Measurements from ENCODE around the gene SPINT3. TPM values are rescaled to one million over a fixed set of nuclear protein-coding genes. Genes with fewer than 3 reads are reported as not detected.

The SPINT3 gene
- total RNA-seq, 4 donors from 2014 or later: 3.2 TPM; not detected in 3

- WGBS: 86% methylated on average over 1 of the region's 1 CpG
Observed at GRCh38 chr20:45465491-45466266, 49.7 kb downstream of the SPINT3 start.

GRCh38 chr20:45463709-45464108 lies 51.7 kb downstream of the SPINT3 start:
- Histone ChIP-seq H3K27me3 (peaks cover 8% of the 10 kb centered on the region), H3K4me3 (no peak overlapping the region), H3K9me3 (no peaks in the 10 kb centered on the region), H3K27ac (no peak overlapping the region), H3K36me3 (no peaks in the 10 kb centered on the region), H3K4me1 (no peaks in the 10 kb centered on the region)
- 63% methylated on average over 4 of the region's 4 CpGs for WGBS
- TF ChIP-seq EP300 (IDR thresholded peaks at IDR 0.05): no peak
- TF ChIP-seq POLR2A (IDR thresholded peaks at IDR 0.05): no peak
- TF ChIP-seq POLR2AphosphoS5 (IDR thresholded peaks at IDR 0.05): no peak
- TF ChIP-seq CTCF (IDR thresholded peaks at IDR 0.05): no peak
- no peak for DNase-seq (ENCODE audit: low spot score in 2 of 2)

More at GRCh38 chr20:45465491-45466266, 49.7 kb downstream of the SPINT3 start:
- Histone ChIP-seq H3K36me3 (no peaks in the 10 kb centered on the region), H3K27me3 (peaks cover 26% of the 10 kb centered on the region), H3K27ac (no peak overlapping the region), H3K4me3 (no peak overlapping the region), H3K4me1 (peaks cover 16% of the 10 kb centered on the region), H3K9me3 (no peaks in the 10 kb centered on the region)
- DNase-seq (ENCODE audit: low spot score in 2 of 2): no peak
- TF ChIP-seq CTCF (IDR thresholded peaks at IDR 0.05) (no peak), EP300 (IDR thresholded peaks at IDR 0.05) (no peak), POLR2AphosphoS5 (IDR thresholded peaks at IDR 0.05) (no peak), POLR2A (IDR thresholded peaks at IDR 0.05) (no peak)

- H3K4me3 ChIP-seq: no peak overlapping the region
- no peaks in the 10 kb centered on the region for H3K4me1 ChIP-seq
- no peak for DNase-seq (ENCODE audit: low spot score in 2 of 2)
- TF ChIP-seq CTCF (IDR thresholded peaks at IDR 0.05) (no peak), EP300 (IDR thresholded peaks at IDR 0.05) (no peak), POLR2A (IDR thresholded peaks at IDR 0.05) (no peak), POLR2AphosphoS5 (IDR thresholded peaks at IDR 0.05) (no peak)
- H3K27ac ChIP-seq: no peak overlapping the region
- H3K9me3 ChIP-seq: no peaks in the 10 kb centered on the region
- H3K36me3 ChIP-seq: no peaks in the 10 kb centered on the region
- peaks cover 5% of the 10 kb centered on the region for H3K27me3 ChIP-seq
- WGBS: 89% methylated on average over 6 of the region's 6 CpGs
Observed at GRCh38 chr20:45462711-45463509, 52.5 kb downstream of the SPINT3 start.

Other genes starting within 250 kb of the SPINT3 start
- gene RBPJL, start 208.8 kb downstream of the SPINT3 start, total RNA-seq: not detected
- gene MATN4, start 207.3 kb downstream of the SPINT3 start, total RNA-seq: 1 to 10 TPM in 1 of 4 donors, under 1 TPM in 2, not detected in 1; 0.25 to 1.5 (median 0.94) TPM
- gene SDC4, start 167.2 kb downstream of the SPINT3 start, total RNA-seq: 100 to 1,000 TPM; 156 to 255 (median 216) TPM
- 10 to 100 TPM; 30.9 to 49.5 (median 38.7) TPM for gene SYS1, start 152.5 kb downstream of the SPINT3 start, total RNA-seq
- under 1 TPM in 1 of 4 donors, not detected in 3; 0.32 TPM for gene TP53TG5, start 137.3 kb downstream of the SPINT3 start, total RNA-seq
- 10 to 100 TPM; 42.4 to 72.3 (median 49.7) TPM for gene DBNDD2, start 107.3 kb downstream of the SPINT3 start, total RNA-seq
- 10 to 100 TPM; 44.6 to 77.8 (median 51.8) TPM for gene PIGT, start 99.5 kb downstream of the SPINT3 start, total RNA-seq
- 10 to 100 TPM; 29.6 to 58.0 (median 34.1) TPM for gene WFDC2, start 45.9 kb downstream of the SPINT3 start, total RNA-seq
- 1 to 10 TPM in 1 of 4 donors, not detected in 3; 1.6 TPM for gene WFDC6, start 23.9 kb upstream of the SPINT3 start, total RNA-seq
- gene EPPIN, start 31.8 kb upstream of the SPINT3 start, total RNA-seq: under 1 TPM in 1 of 4 donors, not detected in 3; 0.42 TPM
- not detected for gene WFDC8, start 63.7 kb upstream of the SPINT3 start, total RNA-seq
- not detected for gene WFDC10A, start 114.1 kb upstream of the SPINT3 start, total RNA-seq
- not detected for gene WFDC9, start 115.7 kb upstream of the SPINT3 start, total RNA-seq
- not detected for gene WFDC11, start 154.6 kb upstream of the SPINT3 start, total RNA-seq
- not detected for gene WFDC13, start 186.4 kb upstream of the SPINT3 start, total RNA-seq
- gene WFDC10B, start 189.4 kb upstream of the SPINT3 start, total RNA-seq: not detected
- gene SPINT4, start 206.7 kb upstream of the SPINT3 start, total RNA-seq: not detected

All from suprapubic skin (tissue), 4 donors.